ENCODE measurements around the gene PLCB4. TPM values are rescaled to one million over a fixed set of nuclear protein-coding genes. Genes with fewer than 3 reads are reported as not detected.
"Not testable (repeated sequence)": the region's sequence is repeated elsewhere in the genome, so short reads cannot be mapped to it uniquely, and the experiment has no call there.

PLCB4 gene
- total RNA-seq, 2 donors from 2014 or later, result 15.3 to 24.1 TPM

- no peak for ATAC-seq (ENCODE audit: insufficient number of reproducible peaks, low FRiP score, low read depth)
Measured at GRCh38 chr20:9150679-9151078, 81.8 kb downstream of the PLCB4 start.

GRCh38 chr20:9152139-9152538 is 83.3 kb downstream of the PLCB4 start:
- not testable (repeated sequence) for H3K4me3 ChIP-seq; H3K36me3 ChIP-seq; DNase-seq (ENCODE audit: low spot score); H3K27me3 ChIP-seq (replicated peaks; ENCODE audit: insufficient read depth); H3K27ac ChIP-seq; H3K9me3 ChIP-seq; H3K4me1 ChIP-seq (ENCODE audit: control insufficient read depth in 1 of 2, low read depth in 2 of 2); ATAC-seq (ENCODE audit: insufficient number of reproducible peaks, low FRiP score, low read depth)

More at GRCh38 chr20:9150679-9151078, 81.8 kb downstream of the PLCB4 start:
- Histone ChIP-seq H3K4me1 (ENCODE audit: control insufficient read depth in 1 of 2, low read depth in 2 of 2) (no peaks in the 10 kb centered on the region), H3K27ac (no peak overlapping the region), H3K36me3 (no peaks in the 10 kb centered on the region), H3K9me3 (peaks cover 3% of the 10 kb centered on the region), H3K27me3 (replicated peaks; ENCODE audit: insufficient read depth) (no peaks in the 10 kb centered on the region), H3K4me3 (no peak overlapping the region)
- DNase-seq (ENCODE audit: low spot score), result no peak
- TF ChIP-seq CTCF (IDR thresholded peaks at IDR 0.05), result no peak

- ATAC-seq (ENCODE audit: insufficient number of reproducible peaks, low FRiP score, low read depth) (no peak), DNase-seq (ENCODE audit: low spot score) (no peak)
- no peak for TF ChIP-seq CTCF (IDR thresholded peaks at IDR 0.05)
- Histone ChIP-seq H3K36me3 (no peaks in the 10 kb centered on the region), H3K4me3 (no peak overlapping the region), H3K9me3 (peaks cover 3% of the 10 kb centered on the region), H3K27me3 (replicated peaks; ENCODE audit: insufficient read depth) (no peaks in the 10 kb centered on the region), H3K27ac (no peak overlapping the region), H3K4me1 (ENCODE audit: control insufficient read depth in 1 of 2, low read depth in 2 of 2) (no peaks in the 10 kb centered on the region)
Measured at GRCh38 chr20:9154464-9155024, 85.7 kb downstream of the PLCB4 start.

GRCh38 chr20:9156529-9157280 is 87.8 kb downstream of the PLCB4 start:
- Histone ChIP-seq H3K4me3 (no peak overlapping the region), H3K36me3 (no peaks in the 10 kb centered on the region), H3K27me3 (replicated peaks; ENCODE audit: insufficient read depth) (no peaks in the 10 kb centered on the region), H3K27ac (no peak overlapping the region), H3K9me3 (peaks cover 3% of the 10 kb centered on the region), H3K4me1 (ENCODE audit: control insufficient read depth in 1 of 2, low read depth in 2 of 2) (peaks cover 4 to 11% of the 10 kb centered on the region in 2 donors)
- no peak for ATAC-seq (ENCODE audit: insufficient number of reproducible peaks, low FRiP score, low read depth)
- no peak for DNase-seq (ENCODE audit: low spot score)
- TF ChIP-seq CTCF (IDR thresholded peaks at IDR 0.05), result no peak

GRCh38 chr20:9160331-9160730 is 91.4 kb downstream of the PLCB4 start:
- Histone ChIP-seq H3K9me3 (no peaks in the 10 kb centered on the region), H3K36me3 (no peaks in the 10 kb centered on the region), H3K27me3 (replicated peaks; ENCODE audit: insufficient read depth) (no peaks in the 10 kb centered on the region), H3K4me3 (peak overlapping the region; percentile 32), H3K27ac (no peak overlapping the region), H3K4me1 (ENCODE audit: control insufficient read depth in 1 of 2, low read depth in 2 of 2) (peaks cover 4 to 11% of the 10 kb centered on the region in 2 donors)
- DNase-seq (ENCODE audit: low spot score), result no peak
- no peak for TF ChIP-seq CTCF (IDR thresholded peaks at IDR 0.05)
- ATAC-seq (ENCODE audit: insufficient number of reproducible peaks, low FRiP score, low read depth), result no peak

Measured in thoracic aorta (tissue), 2 donors.